DND-41 (cell line): ENCODE data around the gene TECPR2.

Experiments
- ATAC-seq: fragments of 200-7000 bp; cut with Tn5 transposase; 3 replicates; pipeline ENCODE4 v1.9.1; 2021; ENCODE audit warnings: low read depth; ENCODE audit not compliant: insufficient read depth
- DNase-seq: peaks from one replicate; pipeline ENCODE4 v3.0.0-alpha.2; 2020
- H2AFZ ChIP-seq: 2 replicates; pipeline ENCODE4 v1.6.0; 2012; ENCODE audit warnings: low read depth, low read length
- H3K27ac ChIP-seq: 2 replicates; pipeline ENCODE4 v1.5.1; 2012; ENCODE audit warnings: low read length, inconsistent platforms
- H3K27me3 ChIP-seq: fragments of 200-600 bp; sonication (generic); 2 replicates; pipeline ENCODE4 v1.6.0; 2012; ENCODE audit warnings: low read length, mild to moderate bottlenecking, inconsistent platforms; ENCODE audit not compliant: insufficient read depth, poor library complexity
- H3K36me3 ChIP-seq: 2 replicates; pipeline ENCODE4 v1.5.1; 2012; ENCODE audit warnings: low read length, inconsistent platforms; ENCODE audit not compliant: insufficient read depth
- H3K4me1 ChIP-seq: 2 replicates; pipeline ENCODE4 v1.5.1; 2012; ENCODE audit warnings: mild to moderate bottlenecking, low read length; ENCODE audit not compliant: insufficient read depth
- H3K4me2 ChIP-seq: 2 replicates; pipeline ENCODE4 v1.6.0; 2012; ENCODE audit warnings: mild to moderate bottlenecking, moderate library complexity, low read length, inconsistent platforms; ENCODE audit not compliant: insufficient read depth
- H3K4me3 ChIP-seq, 2 experiments: fragments of 200-600 bp in 1 of 2; shearing (Covaris generic) in 1 of 2; 2 replicates each; pipeline ENCODE4 v1.5.1; 2012 to 2016; ENCODE audit warnings: inconsistent platforms in 2 of 2, low read length in 2 of 2, mild to moderate bottlenecking in 2 of 2, low read depth in 1 of 2, moderate library complexity in 1 of 2
- H3K79me2 ChIP-seq: 2 replicates; pipeline ENCODE4 v1.6.0; 2012; ENCODE audit warnings: low read length, inconsistent platforms; ENCODE audit not compliant: insufficient read depth
- H3K9ac ChIP-seq: 2 replicates; pipeline ENCODE4 v1.6.0; 2012; ENCODE audit warnings: low read depth, mild to moderate bottlenecking, inconsistent platforms, low read length, moderate library complexity
- H3K9me3 ChIP-seq: 2 replicates; pipeline ENCODE4 v1.5.1; 2012; ENCODE audit warnings: low read length, moderate library complexity, mild to moderate bottlenecking, inconsistent platforms; ENCODE audit not compliant: insufficient read depth, severe bottlenecking
- H4K20me1 ChIP-seq: 2 replicates; pipeline ENCODE4 v1.6.0; 2012; ENCODE audit warnings: low read length; ENCODE audit not compliant: insufficient read depth
- CTCF ChIP-seq: IDR thresholded peaks from 2 replicates; pipeline ENCODE4 v1.5.1; 2012; ENCODE audit warnings: borderline replicate concordance, low read length, moderate library complexity, mild to moderate bottlenecking; ENCODE audit not compliant: poor library complexity, severe bottlenecking; ENCODE audit errors: extremely low read depth
- EZH2 ChIP-seq: IDR thresholded peaks from 3 replicates; pipeline ENCODE4 v1.6.1; 2012; ENCODE audit warnings: borderline replicate concordance, low read depth, mild to moderate bottlenecking, moderate library complexity, low read length, inconsistent platforms; ENCODE audit not compliant: severe bottlenecking

Gene TECPR2

GRCh38 chr14:102491786-102492530 lies 129.2 kb downstream of the TECPR2 start:
- H4K20me1 ChIP-seq: no peaks in the 10 kb centered on the region
- TF ChIP-seq CTCF (no peak), EZH2 (no peak)
- H3K4me2 ChIP-seq: no peak overlapping the region
- H3K9me3 ChIP-seq: no peaks in the 10 kb centered on the region
- no peaks in the 10 kb centered on the region for H3K4me1 ChIP-seq
- no peak overlapping the region for H3K27ac ChIP-seq
- no peaks in the 10 kb centered on the region for H3K27me3 ChIP-seq
- no peaks in the 10 kb centered on the region for H3K79me2 ChIP-seq
- no peaks in the 10 kb centered on the region for H3K36me3 ChIP-seq
- no peak for ATAC-seq
- no peak overlapping the region for H3K4me3 ChIP-seq
- no peak overlapping the region for H2AFZ ChIP-seq
- DNase-seq: no peak
- no peak overlapping the region for H3K9ac ChIP-seq

GRCh38 chr14:102492531-102492910 lies 129.8 kb downstream of the TECPR2 start:
- Histone ChIP-seq H3K4me2 (no peak overlapping the region), H3K9ac (no peak overlapping the region), H4K20me1 (no peaks in the 10 kb centered on the region), H3K79me2 (no peaks in the 10 kb centered on the region), H3K4me3 (no peak overlapping the region), H3K9me3 (no peaks in the 10 kb centered on the region), H3K4me1 (no peaks in the 10 kb centered on the region), H3K36me3 (no peaks in the 10 kb centered on the region), H3K27me3 (no peaks in the 10 kb centered on the region), H2AFZ (no peak overlapping the region), H3K27ac (no peak overlapping the region)
- DNase-seq (no peak), ATAC-seq (no peak)
- no peak for TF ChIP-seq EZH2
- TF ChIP-seq CTCF: no peak

GRCh38 chr14:102493096-102493495 lies 130.4 kb downstream of the TECPR2 start:
- no peak overlapping the region for H3K9ac ChIP-seq
- H2AFZ ChIP-seq: no peak overlapping the region
- TF ChIP-seq EZH2 (no peak), CTCF (no peak)
- ATAC-seq (no peak), DNase-seq (no peak)
- peaks cover 2% of the 10 kb centered on the region; the same call in 1 of the 2 replicates for H3K36me3 ChIP-seq
- H3K27me3 ChIP-seq: no peaks in the 10 kb centered on the region
- no peaks in the 10 kb centered on the region for H3K79me2 ChIP-seq
- H3K4me3 ChIP-seq: no peak overlapping the region
- no peak overlapping the region for H3K27ac ChIP-seq
- H3K9me3 ChIP-seq: no peaks in the 10 kb centered on the region
- no peaks in the 10 kb centered on the region for H4K20me1 ChIP-seq
- H3K4me2 ChIP-seq: no peak overlapping the region
- no peaks in the 10 kb centered on the region for H3K4me1 ChIP-seq

- no peak overlapping the region for H3K27ac ChIP-seq
- no peaks in the 10 kb centered on the region for H3K79me2 ChIP-seq
- H3K9me3 ChIP-seq: no peaks in the 10 kb centered on the region
- ATAC-seq (no peak), DNase-seq (no peak)
- no peak overlapping the region for H3K4me2 ChIP-seq
- H3K27me3 ChIP-seq: no peaks in the 10 kb centered on the region
- H3K4me1 ChIP-seq: no peaks in the 10 kb centered on the region
- no peak overlapping the region for H3K4me3 ChIP-seq
- no peak overlapping the region for H2AFZ ChIP-seq
- no peaks in the 10 kb centered on the region for H4K20me1 ChIP-seq
- TF ChIP-seq CTCF: no peak
- TF ChIP-seq EZH2: no peak
- H3K36me3 ChIP-seq: peaks cover 7% of the 10 kb centered on the region
- H3K9ac ChIP-seq: no peak overlapping the region
These were observed 130.8 kb downstream of the TECPR2 start for GRCh38 chr14:102493585-102493984.
